H9 (cell line): ENCODE measurements around the gene CHST1. TPM values are rescaled to one million over a fixed set of nuclear protein-coding genes. Genes with fewer than 3 reads are reported as not detected.

ENCODE experiments used
- DNase-seq: peaks from one replicate; pipeline ENCODE4 v3.0.0-alpha.2; 2017
- H2AFZ ChIP-seq: one replicate; pipeline ENCODE4 v1.6.1; 2013; ENCODE audit warnings: mild to moderate bottlenecking, low read length, control low read depth, moderate library complexity
- H2AK5ac ChIP-seq: 2 replicates; pipeline ENCODE4 v1.6.1; 2013; ENCODE audit warnings: low read length, control low read depth, mixed read lengths; ENCODE audit not compliant: insufficient read length
- H2BK120ac ChIP-seq: one replicate; pipeline ENCODE4 v1.6.1; 2013; ENCODE audit warnings: low read depth, mild to moderate bottlenecking, low read length, control low read depth, inconsistent platforms; ENCODE audit not compliant: poor library complexity, severe bottlenecking
- H2BK12ac ChIP-seq: 2 replicates; pipeline ENCODE4 v1.6.1; 2013; ENCODE audit warnings: low read length, control low read depth, mixed read lengths, low read depth; ENCODE audit not compliant: insufficient read length
- H2BK15ac ChIP-seq: 2 replicates; pipeline ENCODE4 v1.6.1; 2013; ENCODE audit warnings: low read depth, low read length, control low read depth
- H2BK20ac ChIP-seq: one replicate; pipeline ENCODE4 v1.6.1; 2013; ENCODE audit warnings: low read depth, mild to moderate bottlenecking, low read length, control low read depth, inconsistent platforms; ENCODE audit not compliant: poor library complexity, severe bottlenecking
- H2BK5ac ChIP-seq: 2 replicates; pipeline ENCODE4 v1.6.1; 2013; ENCODE audit warnings: low read length, control low read depth, mixed read lengths; ENCODE audit not compliant: insufficient read length
- H3K14ac ChIP-seq: 2 replicates; pipeline ENCODE4 v1.6.1; 2013; ENCODE audit warnings: low read length, control low read depth; ENCODE audit not compliant: insufficient read depth
- H3K18ac ChIP-seq: 2 replicates; pipeline ENCODE4 v1.6.1; 2013; ENCODE audit warnings: low read depth, mild to moderate bottlenecking, mixed read lengths, low read length, control low read depth; ENCODE audit not compliant: insufficient read length
- H3K23ac ChIP-seq: 2 replicates; pipeline ENCODE4 v1.6.1; 2013; ENCODE audit warnings: low read length, control low read depth, mixed read lengths, low read depth; ENCODE audit not compliant: insufficient read length
- H3K23me2 ChIP-seq: 2 replicates; pipeline ENCODE4 v1.6.1; 2013; ENCODE audit warnings: low read depth, mild to moderate bottlenecking, mixed read lengths, low read length, control low read depth; ENCODE audit not compliant: insufficient read length, poor library complexity, severe bottlenecking
- H3K27ac ChIP-seq: 2 replicates; pipeline ENCODE4 v1.5.1; 2013; ENCODE audit warnings: low read length, control low read depth, mixed read lengths, low read depth; ENCODE audit not compliant: insufficient read length
- H3K27me3 ChIP-seq: 2 replicates; pipeline ENCODE4 v1.6.1; 2013; ENCODE audit warnings: low read length, control low read depth, inconsistent platforms; ENCODE audit not compliant: insufficient read depth
- H3K4ac ChIP-seq: 2 replicates; pipeline ENCODE4 v1.6.1; 2013; ENCODE audit warnings: low read depth, mild to moderate bottlenecking, control low read depth, inconsistent platforms, low read length, moderate library complexity
- H3K4me1 ChIP-seq: 2 replicates; pipeline ENCODE4 v1.6.1; 2013; ENCODE audit warnings: low read length, control low read depth, inconsistent platforms; ENCODE audit not compliant: insufficient read depth
- H3K4me2 ChIP-seq: 2 replicates; pipeline ENCODE4 v1.6.1; 2013; ENCODE audit warnings: low read length, control low read depth, mixed read lengths; ENCODE audit not compliant: insufficient read length, insufficient read depth
- H3K56ac ChIP-seq: 2 replicates; pipeline ENCODE4 v1.6.1; 2013; ENCODE audit warnings: low read depth, mild to moderate bottlenecking, mixed read lengths, low read length, control low read depth; ENCODE audit not compliant: insufficient read length
- H3K79me1 ChIP-seq: 2 replicates; pipeline ENCODE4 v1.6.1; 2013; ENCODE audit warnings: low read depth, mild to moderate bottlenecking, moderate library complexity, low read length, control low read depth, inconsistent platforms; ENCODE audit not compliant: insufficient read depth, poor library complexity, severe bottlenecking
- H3K79me2 ChIP-seq: 2 replicates; pipeline ENCODE4 v1.6.1; 2013; ENCODE audit warnings: low read length, control low read depth, inconsistent platforms; ENCODE audit not compliant: insufficient read depth
- H3K9ac ChIP-seq: 2 replicates; pipeline ENCODE4 v1.6.1; 2013; ENCODE audit warnings: low read length, control low read depth, mixed read lengths; ENCODE audit not compliant: insufficient read length; ENCODE audit errors: extremely low read depth
- H3K9me3 ChIP-seq: one replicate; pipeline ENCODE4 v1.6.1; 2013; ENCODE audit warnings: low read depth, low read length, inconsistent platforms; ENCODE audit not compliant: control insufficient read depth
- H3T11ph ChIP-seq: one replicate; pipeline ENCODE4 v1.6.1; 2013; ENCODE audit warnings: mild to moderate bottlenecking, low read length, control low read depth, inconsistent platforms
- H4K20me1 ChIP-seq: one replicate; pipeline ENCODE4 v1.6.1; 2013; ENCODE audit not compliant: control insufficient read depth, insufficient read length, insufficient read depth
- H4K5ac ChIP-seq: 2 replicates; pipeline ENCODE4 v1.6.1; 2013; ENCODE audit warnings: low read depth, mild to moderate bottlenecking, mixed read lengths, low read length, control low read depth; ENCODE audit not compliant: insufficient read length
- H4K8ac ChIP-seq: replicated peaks from 2 replicates; pipeline ENCODE4 v1.6.1; 2013; ENCODE audit warnings: low read length, control low read depth, mixed read lengths, low read depth; ENCODE audit not compliant: insufficient read length
- H4K91ac ChIP-seq: 2 replicates; pipeline ENCODE4 v1.6.1; 2013; ENCODE audit warnings: low read depth, mild to moderate bottlenecking, moderate library complexity, mixed read lengths, low read length, control low read depth; ENCODE audit not compliant: insufficient read length
- H3K27ac Mint-ChIP-seq, 3 experiments: 2 replicates in 2 of 3; 3 replicates in 1 of 3; pipeline ENCODE4 v1.8.0; 2020 to 2021; ENCODE audit warnings: mixed read lengths in 3 of 3, mild to moderate bottlenecking in 1 of 3, moderate library complexity in 1 of 3
- H3K27me3 Mint-ChIP-seq: 2 replicates; pipeline ENCODE4 v1.8.0; 2021; ENCODE audit warnings: low read depth, mild to moderate bottlenecking, moderate library complexity, mixed read lengths
- H3K36me3 Mint-ChIP-seq, 3 experiments: 2 replicates in 2 of 3; 3 replicates in 1 of 3; pipeline ENCODE4 v1.8.0; 2020 to 2021; ENCODE audit warnings: low read depth in 3 of 3, mixed read lengths in 3 of 3; ENCODE audit not compliant: insufficient read depth in 1 of 3
- H3K4me1 Mint-ChIP-seq, 2 experiments: 2 replicates each; pipeline ENCODE4 v1.8.0; 2020; ENCODE audit warnings: mixed read lengths in 2 of 2
- H3K4me3 Mint-ChIP-seq, 2 experiments: 2 replicates in 1 of 2; 3 replicates in 1 of 2; pipeline ENCODE4 v1.8.0; 2020 to 2021; ENCODE audit warnings: mild to moderate bottlenecking in 2 of 2, mixed read lengths in 2 of 2, moderate library complexity in 1 of 2
- H3K9me3 Mint-ChIP-seq, 2 experiments: 2 replicates in 1 of 2; 3 replicates in 1 of 2; pipeline ENCODE4 v1.8.0; 2020; ENCODE audit warnings: mild to moderate bottlenecking in 2 of 2, mixed read lengths in 2 of 2, moderate library complexity in 1 of 2
- WGBS: extraction: QIAGEN DNeasy Blood & Tissue Kit; methylation state at CpG from one replicate; pipeline ENCODE4 v1.1.7; 2013; ENCODE audit warnings: missing lambda C conversion rate, low lambda C conversion rate, mixed read lengths; ENCODE audit not compliant: insufficient read length; ENCODE audit errors: extremely low coverage; 5-methylcytosine and 5-hydroxymethylcytosine counted together
- total RNA-seq: library from RNA; stranded (reverse); gene quantifications from 2 replicates; pipeline ENCODE4 v1.2.1, GENCODE V29; 2021
- TF ChIP-seq, protein P1 (sequence below): fragments of 200-600 bp; sonication (generic); conservative IDR thresholded peaks from 3 replicates; pipeline ENCODE4 v1.8.0; 2021; ENCODE audit warnings: antibody characterized with exemption, mild to moderate bottlenecking

Gene CHST1
- total RNA-seq, 1 experiment from 2014 or later: 0.57 TPM

DNA sequence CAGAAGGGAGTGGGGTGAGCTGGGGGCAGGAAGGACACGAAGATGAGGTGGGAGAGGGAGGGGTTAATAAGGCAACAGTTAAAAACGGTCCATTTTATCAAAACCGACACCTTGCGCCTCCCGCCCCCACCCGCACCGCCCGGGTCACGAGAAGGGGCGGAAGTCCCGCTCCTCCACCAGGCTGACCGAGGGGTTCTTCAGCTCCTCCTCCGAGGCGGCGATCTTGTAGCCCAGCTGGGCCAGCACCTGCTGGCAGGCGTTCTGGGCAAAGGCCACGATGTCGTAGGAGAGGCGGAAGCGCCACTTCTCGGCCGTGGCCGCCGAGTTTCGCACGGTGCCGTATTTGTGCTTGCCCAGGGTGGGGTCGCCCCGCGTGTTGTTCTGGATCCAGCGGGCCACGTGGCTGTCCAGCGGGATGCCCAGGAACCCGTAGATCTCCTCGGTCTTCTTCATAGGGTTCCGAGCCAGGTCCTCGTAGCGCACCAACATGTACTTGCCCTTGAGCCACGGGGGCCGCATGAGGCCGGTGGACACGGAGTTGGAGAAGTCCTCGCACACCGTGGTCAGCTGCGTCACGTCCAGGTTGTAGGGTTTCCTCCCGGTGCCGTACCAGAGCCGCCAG, 15.8 kb downstream of the CHST1 start:
- H3K79me2 ChIP-seq: no peaks in the 10 kb centered on the region
- H2BK15ac ChIP-seq: no peak overlapping the region
- H3K79me1 ChIP-seq: no peaks in the 10 kb centered on the region
- H3K27me3 ChIP-seq: no peaks in the 10 kb centered on the region
- no peak overlapping the region for H2AK5ac ChIP-seq
- H3K4ac ChIP-seq: no peak overlapping the region
- no peaks in the 10 kb centered on the region; a peak in 1 of 7 replicates for H3K36me3 Mint-ChIP-seq
- no peak overlapping the region; the same call in 1 of the 2 replicates for H3K14ac ChIP-seq
- no peak overlapping the region for H4K91ac ChIP-seq
- no peak overlapping the region for H4K8ac ChIP-seq
- no peak overlapping the region for H3K27ac Mint-ChIP-seq
- no peaks in the 10 kb centered on the region for H4K20me1 ChIP-seq
- H3K27ac ChIP-seq: no peak overlapping the region
- no peak overlapping the region for H2BK20ac ChIP-seq
- no peak overlapping the region for H3K4me3 Mint-ChIP-seq
- peaks cover 6% of the 10 kb centered on the region for H3K27me3 Mint-ChIP-seq
- TF ChIP-seq, protein P1, sequence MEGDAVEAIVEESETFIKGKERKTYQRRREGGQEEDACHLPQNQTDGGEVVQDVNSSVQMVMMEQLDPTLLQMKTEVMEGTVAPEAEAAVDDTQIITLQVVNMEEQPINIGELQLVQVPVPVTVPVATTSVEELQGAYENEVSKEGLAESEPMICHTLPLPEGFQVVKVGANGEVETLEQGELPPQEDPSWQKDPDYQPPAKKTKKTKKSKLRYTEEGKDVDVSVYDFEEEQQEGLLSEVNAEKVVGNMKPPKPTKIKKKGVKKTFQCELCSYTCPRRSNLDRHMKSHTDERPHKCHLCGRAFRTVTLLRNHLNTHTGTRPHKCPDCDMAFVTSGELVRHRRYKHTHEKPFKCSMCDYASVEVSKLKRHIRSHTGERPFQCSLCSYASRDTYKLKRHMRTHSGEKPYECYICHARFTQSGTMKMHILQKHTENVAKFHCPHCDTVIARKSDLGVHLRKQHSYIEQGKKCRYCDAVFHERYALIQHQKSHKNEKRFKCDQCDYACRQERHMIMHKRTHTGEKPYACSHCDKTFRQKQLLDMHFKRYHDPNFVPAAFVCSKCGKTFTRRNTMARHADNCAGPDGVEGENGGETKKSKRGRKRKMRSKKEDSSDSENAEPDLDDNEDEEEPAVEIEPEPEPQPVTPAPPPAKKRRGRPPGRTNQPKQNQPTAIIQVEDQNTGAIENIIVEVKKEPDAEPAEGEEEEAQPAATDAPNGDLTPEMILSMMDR: no peak
- no peak overlapping the region for H4K5ac ChIP-seq
- H2BK120ac ChIP-seq: no peak overlapping the region
- 0 out of 5 replicates have a peak, but pooled peaks cover 0 to 2% of the 10 kb centered on the region in 2 experiments for H3K9me3 Mint-ChIP-seq
- H3K23me2 ChIP-seq: no peaks in the 10 kb centered on the region
- H2BK5ac ChIP-seq: no peak overlapping the region
- no peak overlapping the region for H2BK12ac ChIP-seq
- peaks cover 4% of the 10 kb centered on the region; the same call in 1 of the 2 replicates for H3K4me1 ChIP-seq
- no peak overlapping the region for H2AFZ ChIP-seq
- peaks cover 15 to 16% of the 10 kb centered on the region in 2 experiments for H3K4me1 Mint-ChIP-seq
- DNase-seq: no peak
- H3K23ac ChIP-seq: no peak overlapping the region
- no peak overlapping the region for H3T11ph ChIP-seq
- no peak overlapping the region for H3K18ac ChIP-seq
- no peak overlapping the region for H3K9ac ChIP-seq
- no peaks in the 10 kb centered on the region for H3K9me3 ChIP-seq
- no CpG with 5 or more reads among the region's 49 CpGs for WGBS
- H3K56ac ChIP-seq: no peak overlapping the region
- H3K4me2 ChIP-seq: no peak overlapping the region
